Activated naive CD8-positive, alpha-beta T cell treated with anti-CD3 and anti-CD28 coated beads for 36 hours (primary cell): ENCODE data around the gene SAMD4B. TPM values are rescaled to one million over a fixed set of nuclear protein-coding genes. Genes with fewer than 3 reads are reported as not detected.
"Not testable (repeated sequence)": the region's sequence is repeated elsewhere in the genome, so short reads cannot be mapped to it uniquely, and the experiment has no call there.

Experiments
- DNase-seq: peaks from one replicate; pipeline ENCODE4 v3.0.0; 2021
- H3K27ac Mint-ChIP-seq: one replicate; pipeline ENCODE4 v1.8.0; 2022; ENCODE audit warnings: mild to moderate bottlenecking, moderate library complexity, mixed read lengths
- H3K27me3 Mint-ChIP-seq: one replicate; pipeline ENCODE4 v1.8.0; 2022; ENCODE audit warnings: mild to moderate bottlenecking, mixed read lengths
- H3K36me3 Mint-ChIP-seq: one replicate; pipeline ENCODE4 v1.8.0; 2021; ENCODE audit warnings: mild to moderate bottlenecking, mixed read lengths
- H3K4me1 Mint-ChIP-seq: one replicate; pipeline ENCODE4 v1.8.0; 2021; ENCODE audit warnings: mixed read lengths
- H3K4me3 Mint-ChIP-seq: one replicate; pipeline ENCODE4 v1.8.0; 2022; ENCODE audit warnings: mild to moderate bottlenecking, moderate library complexity, mixed read lengths
- H3K9me3 Mint-ChIP-seq: one replicate; pipeline ENCODE4 v1.8.0; 2022; ENCODE audit warnings: mixed read lengths
- total RNA-seq, 2 experiments: library from RNA; stranded (reverse); gene quantifications; one replicate each; pipeline ENCODE4 v1.2.3, GENCODE V29; 2021

The SAMD4B gene
- total RNA-seq, 2 experiments from 2014 or later: 36.2 to 36.5 TPM

DNA sequence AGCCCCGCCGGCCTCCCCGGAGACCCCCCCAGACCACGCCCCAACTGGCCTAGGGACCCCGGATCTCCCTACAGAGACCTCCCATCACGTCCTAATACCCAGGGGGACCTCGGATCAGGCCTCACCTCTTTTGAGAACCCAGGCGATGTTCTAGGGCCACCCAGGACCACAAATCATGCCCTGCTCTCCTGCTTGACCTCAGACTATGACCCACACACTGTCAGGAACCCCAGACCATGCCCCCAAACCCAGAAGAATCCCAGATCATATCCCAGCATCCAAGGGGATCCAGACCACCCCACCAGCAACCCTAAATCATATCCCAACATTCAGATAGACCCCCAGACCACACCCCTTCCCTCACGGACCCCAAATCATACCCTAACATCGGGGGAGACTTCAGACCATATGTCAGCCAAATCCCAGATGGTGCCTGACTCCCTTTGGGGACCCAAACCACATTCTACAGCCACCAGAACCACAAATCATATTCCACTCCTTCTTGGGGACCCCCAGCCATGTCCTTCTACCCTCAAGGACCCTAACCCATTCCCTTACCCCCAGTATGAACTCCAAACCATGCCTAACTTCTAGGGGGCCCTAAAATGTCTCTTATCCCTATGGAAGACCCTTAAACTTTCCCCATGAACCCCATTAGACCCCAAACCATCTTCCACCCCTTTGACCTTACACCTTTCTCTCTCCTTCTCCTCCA is 20.9 kb upstream of the SAMD4B start:
- Mint-ChIP-seq H3K4me1 (peaks cover 12% of the 10 kb centered on the region), H3K9me3 (no peaks in the 10 kb centered on the region), H3K27ac (peak overlapping the region; percentile 54), H3K27me3 (no peaks in the 10 kb centered on the region), H3K4me3 (peak overlapping the region; percentile 76), H3K36me3 (peaks cover 4% of the 10 kb centered on the region)
- no peak for DNase-seq

- H3K9me3 Mint-ChIP-seq: no peaks in the 10 kb centered on the region
- no peaks in the 10 kb centered on the region for H3K27me3 Mint-ChIP-seq
- peak overlapping the region; percentile 76 for H3K4me3 Mint-ChIP-seq
- DNase-seq: no peak
- H3K36me3 Mint-ChIP-seq: peaks cover 6% of the 10 kb centered on the region
- no peak overlapping the region for H3K27ac Mint-ChIP-seq
- H3K4me1 Mint-ChIP-seq: peaks cover 12% of the 10 kb centered on the region
Measured at GRCh38 chr19:39321832-39322176, 20.4 kb upstream of the SAMD4B start.

DNA sequence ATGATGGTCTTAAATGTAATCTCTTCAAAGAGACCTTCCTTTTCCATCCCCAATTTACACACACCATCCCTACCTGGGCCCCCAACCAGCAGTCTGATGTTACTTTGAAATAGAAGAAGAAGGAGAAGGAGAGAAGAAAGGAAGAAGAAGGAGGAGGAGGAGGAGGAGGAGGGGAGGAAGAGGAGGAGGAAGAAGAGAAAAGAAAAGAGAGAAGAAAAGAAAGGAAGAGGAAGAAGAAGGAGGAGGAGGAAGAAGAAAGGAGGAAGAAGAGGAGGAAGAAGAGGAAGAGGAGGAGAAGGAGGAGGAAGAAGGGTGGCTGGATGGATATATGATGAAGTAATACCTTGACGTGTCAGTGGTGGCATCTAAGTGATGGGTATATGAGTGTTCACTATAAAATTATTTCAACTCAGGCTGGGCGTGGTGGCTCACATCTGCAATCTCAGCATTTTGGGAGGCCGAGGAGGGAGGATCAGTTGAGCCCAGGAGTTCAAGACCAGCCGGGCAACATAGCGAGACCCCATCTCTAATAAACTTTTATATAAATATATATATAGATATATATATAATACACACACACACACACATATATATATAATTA is 17.9 kb upstream of the SAMD4B start:
- Mint-ChIP-seq H3K4me3 (no peak overlapping the region), H3K27ac (no peak overlapping the region), H3K9me3 (no peaks in the 10 kb centered on the region), H3K36me3 (peaks cover 12% of the 10 kb centered on the region), H3K27me3 (no peaks in the 10 kb centered on the region), H3K4me1 (peaks cover 22% of the 10 kb centered on the region)
- DNase-seq: no peak

DNA sequence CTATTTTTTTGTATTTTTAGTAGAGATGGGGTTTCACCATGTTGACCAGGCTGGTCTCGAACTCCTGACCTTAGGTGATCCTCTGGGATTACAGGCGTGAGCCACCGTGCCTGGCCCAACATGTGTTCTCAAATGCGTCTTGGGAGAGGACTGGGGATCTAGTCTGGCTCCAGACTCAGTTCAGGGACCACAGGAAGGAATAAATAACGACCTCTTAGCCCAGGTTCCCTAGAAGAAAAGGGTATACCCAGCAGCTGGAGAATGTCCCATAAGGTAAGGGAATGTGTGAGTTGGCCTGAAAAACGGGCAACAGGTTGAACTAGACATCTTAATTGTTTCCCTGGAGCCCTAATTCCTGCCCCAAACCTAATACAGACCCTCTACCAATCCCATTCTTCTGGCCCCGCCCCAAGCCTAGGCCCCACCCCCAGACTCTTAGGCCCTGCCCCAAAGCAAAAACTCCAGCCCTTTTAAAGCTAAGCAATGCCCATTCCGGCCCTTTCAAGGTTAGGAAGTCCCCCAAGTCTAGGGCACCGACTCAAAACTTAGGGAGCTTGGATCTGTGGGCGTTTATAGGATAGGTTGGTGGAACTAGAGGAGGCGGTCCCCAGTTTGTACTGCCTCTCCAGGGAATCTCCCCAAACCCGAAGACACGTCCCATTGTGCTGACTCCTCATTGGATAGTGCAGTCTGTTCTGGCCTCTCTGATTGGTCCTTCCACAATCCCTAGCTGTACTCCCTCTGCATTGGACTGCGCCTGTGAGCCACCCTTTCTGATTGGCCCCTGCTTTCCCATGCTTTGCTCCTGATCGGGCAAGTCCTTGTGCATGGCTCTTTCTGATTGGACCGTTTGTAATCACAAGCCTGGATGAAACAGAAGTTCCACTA is 16.2 kb upstream of the SAMD4B start:
- no peaks in the 10 kb centered on the region for H3K9me3 Mint-ChIP-seq
- peaks cover 28% of the 10 kb centered on the region for H3K4me1 Mint-ChIP-seq
- DNase-seq: no peak
- H3K27ac Mint-ChIP-seq: peak overlapping the region; percentile 25
- H3K4me3 Mint-ChIP-seq: peak overlapping the region; percentile 29
- H3K36me3 Mint-ChIP-seq: peaks cover 12% of the 10 kb centered on the region
- no peaks in the 10 kb centered on the region for H3K27me3 Mint-ChIP-seq

- no peak for DNase-seq
- H3K4me1 Mint-ChIP-seq: peaks cover 28% of the 10 kb centered on the region
- H3K36me3 Mint-ChIP-seq: peaks cover 12% of the 10 kb centered on the region
- H3K27ac Mint-ChIP-seq: no peak overlapping the region
- no peaks in the 10 kb centered on the region for H3K9me3 Mint-ChIP-seq
- no peak overlapping the region for H3K4me3 Mint-ChIP-seq
- H3K27me3 Mint-ChIP-seq: no peaks in the 10 kb centered on the region
Measured at GRCh38 chr19:39327363-39328045, 14.7 kb upstream of the SAMD4B start.

DNA sequence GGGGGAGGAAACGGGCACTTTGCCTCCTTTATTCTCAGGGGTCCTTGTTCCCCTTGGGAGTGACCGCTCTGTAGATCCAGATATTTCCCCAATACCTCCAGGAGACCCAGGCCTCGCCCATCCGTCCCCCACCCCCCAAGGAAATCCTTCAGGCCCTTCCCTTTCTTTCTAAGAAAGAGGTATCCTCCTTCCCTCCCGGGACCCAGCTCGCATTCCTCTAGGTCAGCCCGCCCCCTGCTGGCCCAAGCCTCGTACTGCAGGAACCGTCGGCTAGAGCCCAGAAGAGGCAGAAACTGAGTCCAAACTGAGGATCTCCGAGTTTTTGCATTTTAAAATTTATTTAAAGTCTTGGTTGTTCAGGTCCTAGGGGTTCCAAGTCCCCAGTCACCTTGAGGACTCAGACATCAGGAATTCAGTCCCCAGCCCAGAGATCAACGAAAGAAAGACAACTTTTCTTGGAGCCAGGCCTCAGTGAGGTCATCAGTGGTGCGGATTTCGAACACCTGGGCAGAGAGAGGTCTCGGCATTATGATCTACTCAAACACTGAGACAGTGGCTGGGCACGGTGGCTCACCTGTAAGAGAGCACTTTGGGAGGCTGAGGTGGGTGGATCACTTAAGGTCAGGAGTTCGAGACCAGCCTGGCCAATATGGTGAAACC is 14.0 kb upstream of the SAMD4B start:
- Mint-ChIP-seq H3K9me3 (no peaks in the 10 kb centered on the region), H3K4me3 (no peak overlapping the region), H3K27me3 (no peaks in the 10 kb centered on the region), H3K27ac (peak overlapping the region; percentile 63), H3K36me3 (peaks cover 18% of the 10 kb centered on the region), H3K4me1 (peaks cover 33% of the 10 kb centered on the region)
- DNase-seq: peak; percentile 75

GRCh38 chr19:39329948-39330347 is 12.3 kb upstream of the SAMD4B start:
- peaks cover 30% of the 10 kb centered on the region for H3K36me3 Mint-ChIP-seq
- H3K9me3 Mint-ChIP-seq: peaks cover 1% of the 10 kb centered on the region
- no peak for DNase-seq
- H3K4me3 Mint-ChIP-seq: no peak overlapping the region
- no peaks in the 10 kb centered on the region for H3K27me3 Mint-ChIP-seq
- H3K4me1 Mint-ChIP-seq: peaks cover 48% of the 10 kb centered on the region
- H3K27ac Mint-ChIP-seq: peak overlapping the region; percentile 16

DNA sequence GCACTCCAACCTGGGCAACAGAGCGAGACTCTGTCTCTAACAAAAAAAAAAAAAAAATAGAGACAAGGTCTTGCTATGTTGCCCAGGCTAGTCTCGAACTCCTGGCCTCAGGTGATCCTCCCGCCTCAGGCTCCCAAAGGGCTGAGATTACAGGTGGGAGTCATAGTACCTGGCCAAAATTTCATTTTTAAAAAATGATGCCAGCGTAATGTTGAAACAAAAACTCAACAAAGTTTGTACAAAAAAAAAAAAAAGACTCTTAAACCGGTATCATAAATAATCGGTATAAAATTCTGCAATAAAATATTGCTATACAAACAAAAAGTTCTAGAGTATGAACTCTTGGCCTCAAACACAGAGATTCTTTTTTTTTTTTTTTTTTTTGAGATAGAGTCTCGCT is 9.9 kb upstream of the SAMD4B start:
- Mint-ChIP-seq H3K4me3 (peak overlapping the region; percentile 58), H3K27me3 (no peaks in the 10 kb centered on the region), H3K4me1 (peaks cover 59% of the 10 kb centered on the region), H3K27ac (peak overlapping the region; percentile 82), H3K36me3 (peaks cover 30% of the 10 kb centered on the region), H3K9me3 (peaks cover 4% of the 10 kb centered on the region)
- no peak for DNase-seq

GRCh38 chr19:39332738-39333137 is 9.5 kb upstream of the SAMD4B start:
- H3K27me3 Mint-ChIP-seq, H3K9me3 Mint-ChIP-seq, DNase-seq: not testable (repeated sequence)
- Mint-ChIP-seq H3K4me3 (peak overlapping the region; percentile 58), H3K36me3 (peaks cover 30% of the 10 kb centered on the region), H3K4me1 (peaks cover 61% of the 10 kb centered on the region), H3K27ac (peak overlapping the region; percentile 82)

DNA sequence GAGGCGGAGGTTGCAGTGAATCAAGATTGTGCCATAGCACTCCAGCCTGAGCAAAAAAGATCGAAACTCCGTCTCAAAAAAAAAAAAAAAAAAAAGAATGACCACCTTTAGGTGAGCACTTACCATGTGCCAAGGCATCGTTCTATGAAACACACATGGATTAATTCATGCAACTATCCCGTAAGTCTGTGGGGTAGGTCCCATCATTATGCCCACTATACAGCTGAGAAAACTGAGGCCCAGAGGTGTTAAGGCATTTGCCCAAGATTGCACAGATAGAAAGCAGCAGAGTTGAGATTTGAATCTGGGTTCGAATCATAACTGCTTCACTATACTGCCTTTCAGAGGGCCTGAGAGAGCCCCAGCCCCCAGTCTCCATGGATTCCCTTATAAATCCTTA is 8.7 kb upstream of the SAMD4B start:
- H3K36me3 Mint-ChIP-seq: peaks cover 24% of the 10 kb centered on the region
- H3K4me3 Mint-ChIP-seq: peak overlapping the region; percentile 97
- H3K9me3 Mint-ChIP-seq: peaks cover 4% of the 10 kb centered on the region
- no peaks in the 10 kb centered on the region for H3K27me3 Mint-ChIP-seq
- peak overlapping the region; percentile 98 for H3K27ac Mint-ChIP-seq
- DNase-seq: no peak
- peaks cover 61% of the 10 kb centered on the region for H3K4me1 Mint-ChIP-seq

- H3K36me3 Mint-ChIP-seq: peaks cover 23% of the 10 kb centered on the region
- peak overlapping the region; percentile 98 for H3K27ac Mint-ChIP-seq
- H3K27me3 Mint-ChIP-seq: no peaks in the 10 kb centered on the region
- H3K4me1 Mint-ChIP-seq: peaks cover 55% of the 10 kb centered on the region
- peaks cover 4% of the 10 kb centered on the region for H3K9me3 Mint-ChIP-seq
- no peak for DNase-seq
- peak overlapping the region; percentile 97 for H3K4me3 Mint-ChIP-seq
Measured at GRCh38 chr19:39334444-39334976, 7.7 kb upstream of the SAMD4B start.

DNA sequence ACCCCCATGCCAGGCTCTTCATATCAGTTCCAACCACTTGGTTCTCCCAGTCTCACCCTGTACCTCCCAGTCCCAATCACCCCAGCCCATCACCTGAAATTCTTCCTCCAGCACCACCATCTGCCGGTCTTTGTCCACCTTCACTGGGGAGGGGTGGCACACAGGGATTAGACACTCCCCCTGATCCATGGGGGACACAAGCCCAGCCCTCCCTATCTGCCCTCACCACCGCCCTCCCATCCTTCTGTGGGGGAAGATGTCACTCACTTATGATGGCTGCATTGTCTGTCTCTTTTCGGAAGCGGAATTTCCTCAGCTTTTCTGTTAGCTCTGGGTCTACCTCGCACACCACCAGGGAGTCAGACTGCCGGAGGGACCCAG is 7.1 kb upstream of the SAMD4B start:
- DNase-seq: peak; percentile 43
- H3K27ac Mint-ChIP-seq: peak overlapping the region; percentile 98
- peak overlapping the region; percentile 97 for H3K4me3 Mint-ChIP-seq
- peaks cover 4% of the 10 kb centered on the region for H3K9me3 Mint-ChIP-seq
- peaks cover 56% of the 10 kb centered on the region for H3K4me1 Mint-ChIP-seq
- H3K27me3 Mint-ChIP-seq: no peaks in the 10 kb centered on the region
- H3K36me3 Mint-ChIP-seq: peaks cover 23% of the 10 kb centered on the region

DNA sequence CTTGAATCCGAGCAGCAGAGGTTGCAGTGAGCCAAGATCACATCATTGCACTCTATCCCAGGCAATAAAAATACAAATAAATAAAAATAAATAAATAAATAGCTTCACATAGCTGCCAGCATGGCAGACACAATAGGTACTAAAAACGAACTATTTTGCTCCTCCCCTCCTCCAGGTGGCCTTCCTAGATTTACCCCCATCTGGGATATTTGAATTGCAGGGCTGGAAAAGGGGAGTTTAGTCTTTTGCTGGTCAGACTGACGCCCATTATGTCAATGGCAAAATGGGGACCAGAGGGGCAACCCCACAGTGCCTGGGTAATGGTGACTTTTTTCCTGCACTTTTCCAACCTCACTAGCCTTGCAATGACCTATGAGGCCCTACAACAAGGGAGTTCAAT is 5.7 kb upstream of the SAMD4B start:
- H3K4me3 Mint-ChIP-seq: peak overlapping the region; percentile 97
- no peak for DNase-seq
- peak overlapping the region; percentile 98 for H3K27ac Mint-ChIP-seq
- H3K4me1 Mint-ChIP-seq: peaks cover 56% of the 10 kb centered on the region
- H3K36me3 Mint-ChIP-seq: peaks cover 23% of the 10 kb centered on the region
- no peaks in the 10 kb centered on the region for H3K27me3 Mint-ChIP-seq
- peaks cover 4% of the 10 kb centered on the region for H3K9me3 Mint-ChIP-seq

DNA sequence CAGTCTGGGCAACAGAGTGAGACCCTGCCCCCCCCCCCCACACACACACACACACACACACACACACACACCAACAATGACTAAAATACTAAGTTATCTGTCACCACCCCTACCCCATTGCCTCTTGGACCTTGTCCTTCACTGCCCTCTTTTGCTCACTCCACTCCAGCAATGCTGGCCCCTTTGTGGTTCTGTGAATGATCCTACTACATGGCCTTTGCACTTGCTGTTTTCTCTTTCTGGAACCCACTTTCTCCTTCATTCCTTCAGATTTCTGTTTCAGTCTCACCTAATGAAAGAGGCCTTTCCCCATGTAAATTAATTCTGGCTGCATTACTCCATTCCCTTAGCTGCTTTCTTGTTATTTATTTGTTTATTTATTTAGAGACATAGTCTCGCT is 2.5 kb upstream of the SAMD4B start:
- H3K9me3 Mint-ChIP-seq: peaks cover 3% of the 10 kb centered on the region
- H3K27me3 Mint-ChIP-seq: no peaks in the 10 kb centered on the region
- H3K36me3 Mint-ChIP-seq: peaks cover 12% of the 10 kb centered on the region
- peak overlapping the region; percentile 84 for H3K27ac Mint-ChIP-seq
- H3K4me3 Mint-ChIP-seq: peak overlapping the region; percentile 87
- H3K4me1 Mint-ChIP-seq: peaks cover 54% of the 10 kb centered on the region
- DNase-seq: no peak
